GM12892 (cell line): ENCODE results near the gene CCNE1.

Experiments used
- POLR2A ChIP-seq: IDR thresholded peaks from 2 replicates; pipeline ENCODE4 v1.6.1; 2011; ENCODE audit warnings: low read depth, low read length, control low read depth
- POLR2AphosphoS5 ChIP-seq: IDR thresholded peaks from 2 replicates; pipeline ENCODE4 v1.6.1; 2011; ENCODE audit warnings: low read depth, low read length, control low read depth

DNA sequence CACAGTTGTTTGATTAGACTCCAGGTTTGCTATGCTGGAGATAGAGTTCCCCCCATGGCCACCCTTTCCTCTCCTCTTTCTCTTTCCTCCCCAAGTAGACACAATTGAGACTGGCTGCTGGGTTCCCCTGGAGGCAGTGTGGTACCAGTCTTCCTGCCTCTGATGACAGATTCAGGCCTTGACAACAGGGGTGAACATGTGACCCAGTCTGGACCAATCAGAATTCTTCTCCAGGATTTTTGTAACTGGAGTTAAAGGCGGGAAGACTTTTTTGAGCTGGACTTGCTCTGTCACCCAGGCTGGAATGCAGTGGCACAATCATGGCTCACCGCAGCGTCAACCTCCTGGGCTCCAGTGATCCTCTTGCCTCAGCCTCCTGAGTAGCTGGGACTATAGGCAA is 48.7 kb downstream of the CCNE1 start:
- TF ChIP-seq POLR2AphosphoS5 (no peak), POLR2A (no peak)
